Measurements from ENCODE around the gene TRIM2. TPM values are rescaled to one million over a fixed set of nuclear protein-coding genes. Genes with fewer than 3 reads are reported as not detected.

TRIM2 gene
- total RNA-seq, 2 donors from 2014 or later, result 54.5 to 70.4 TPM

- WGBS, result 65% methylated on average over 3 of the region's 3 CpGs
- Histone ChIP-seq H3K36me3 (no peaks in the 10 kb centered on the region), H3K9me3 (no peaks in the 10 kb centered on the region), H3K27me3 (replicated peaks; ENCODE audit: insufficient read depth) (no peaks in the 10 kb centered on the region), H3K4me1 (replicated peaks) (peaks cover 9% of the 10 kb centered on the region), H3K27ac (peak overlapping the region in 1 of 2 donors; percentile 55), H3K4me3 (no peak overlapping the region)
- no peak for DNase-seq (ENCODE audit: low spot score)
- intact Hi-C loops (cut with DNase I), result no loop called here
- TF ChIP-seq POLR2AphosphoS5 (IDR thresholded peaks at IDR 0.05) (no peak), CTCF (IDR thresholded peaks at IDR 0.05) (no peak), POLR2A (IDR thresholded peaks at IDR 0.05) (no peak)
Measured at GRCh38 chr4:153242839-153243324, 38.6 kb downstream of the TRIM2 start.

GRCh38 chr4:153243468-153243867 is 39.2 kb downstream of the TRIM2 start:
- H3K27ac ChIP-seq, result peak overlapping the region in 1 of 2 donors; percentile 55

GRCh38 chr4:153244969-153245368 is 40.7 kb downstream of the TRIM2 start:
- Histone ChIP-seq H3K9me3 (no peaks in the 10 kb centered on the region), H3K27ac (peak overlapping the region; percentile 55 to 59), H3K4me3 (no peak overlapping the region), H3K4me1 (replicated peaks) (peaks cover 9% of the 10 kb centered on the region), H3K36me3 (no peaks in the 10 kb centered on the region), H3K27me3 (replicated peaks; ENCODE audit: insufficient read depth) (no peaks in the 10 kb centered on the region)
- DNase-seq (ENCODE audit: low spot score), result no peak
- 49% methylated on average over 3 of the region's 3 CpGs for WGBS
- TF ChIP-seq POLR2AphosphoS5 (IDR thresholded peaks at IDR 0.05) (peak; percentile 75), CTCF (IDR thresholded peaks at IDR 0.05) (no peak), POLR2A (IDR thresholded peaks at IDR 0.05) (no peak)
- intact Hi-C loops (cut with DNase I), result no loop called here

More at GRCh38 chr4:153243468-153243867, 39.2 kb downstream of the TRIM2 start:
- no peak for DNase-seq (ENCODE audit: low spot score)
- intact Hi-C loops (cut with DNase I), result no loop called here
- H3K27me3 ChIP-seq (replicated peaks; ENCODE audit: insufficient read depth), result no peaks in the 10 kb centered on the region
- no peak overlapping the region for H3K4me3 ChIP-seq
- TF ChIP-seq POLR2AphosphoS5 (IDR thresholded peaks at IDR 0.05) (no peak), POLR2A (IDR thresholded peaks at IDR 0.05) (no peak), CTCF (IDR thresholded peaks at IDR 0.05) (no peak)
- no peaks in the 10 kb centered on the region for H3K9me3 ChIP-seq
- peaks cover 9% of the 10 kb centered on the region for H3K4me1 ChIP-seq (replicated peaks)
- no peaks in the 10 kb centered on the region for H3K36me3 ChIP-seq

GRCh38 chr4:153245775-153246174 is 41.5 kb downstream of the TRIM2 start:
- no peaks in the 10 kb centered on the region for H3K27me3 ChIP-seq (replicated peaks; ENCODE audit: insufficient read depth)
- H3K27ac ChIP-seq, result peak overlapping the region in 1 of 2 donors; percentile 55
- TF ChIP-seq POLR2A (IDR thresholded peaks at IDR 0.05), result no peak
- no peak for TF ChIP-seq CTCF (IDR thresholded peaks at IDR 0.05)
- TF ChIP-seq POLR2AphosphoS5 (IDR thresholded peaks at IDR 0.05), result no peak
- WGBS, result 85% methylated on average over 3 of the region's 3 CpGs
- no peaks in the 10 kb centered on the region for H3K9me3 ChIP-seq
- H3K4me1 ChIP-seq (replicated peaks), result peaks cover 9% of the 10 kb centered on the region
- intact Hi-C loops (cut with DNase I), result no loop called here
- DNase-seq (ENCODE audit: low spot score), result no peak
- H3K4me3 ChIP-seq, result no peak overlapping the region
- no peaks in the 10 kb centered on the region for H3K36me3 ChIP-seq

- Histone ChIP-seq H3K27ac (peak overlapping the region in 1 of 2 donors; percentile 55), H3K4me1 (replicated peaks) (peaks cover 9% of the 10 kb centered on the region), H3K9me3 (no peaks in the 10 kb centered on the region), H3K4me3 (no peak overlapping the region), H3K36me3 (no peaks in the 10 kb centered on the region), H3K27me3 (replicated peaks; ENCODE audit: insufficient read depth) (no peaks in the 10 kb centered on the region)
- intact Hi-C loops (cut with DNase I), result no loop called here
- DNase-seq (ENCODE audit: low spot score), result no peak
- WGBS, result 69% methylated on average over 7 of the region's 7 CpGs
- TF ChIP-seq CTCF (IDR thresholded peaks at IDR 0.05), result no peak
- no peak for TF ChIP-seq POLR2A (IDR thresholded peaks at IDR 0.05)
- no peak for TF ChIP-seq POLR2AphosphoS5 (IDR thresholded peaks at IDR 0.05)
Measured at GRCh38 chr4:153246446-153247115, 42.3 kb downstream of the TRIM2 start.

Data from prostate gland (tissue), 2 donors.